ENCODE measurements around the gene SYCP2. TPM values are rescaled to one million over a fixed set of nuclear protein-coding genes. Genes with fewer than 3 reads are reported as not detected.
A peak's percentile ranks its signal among the peaks of the same experiment; 100 is the strongest.

The SYCP2 gene
- total RNA-seq, 1 experiment from 2014 or later = 0.70 TPM

DNA sequence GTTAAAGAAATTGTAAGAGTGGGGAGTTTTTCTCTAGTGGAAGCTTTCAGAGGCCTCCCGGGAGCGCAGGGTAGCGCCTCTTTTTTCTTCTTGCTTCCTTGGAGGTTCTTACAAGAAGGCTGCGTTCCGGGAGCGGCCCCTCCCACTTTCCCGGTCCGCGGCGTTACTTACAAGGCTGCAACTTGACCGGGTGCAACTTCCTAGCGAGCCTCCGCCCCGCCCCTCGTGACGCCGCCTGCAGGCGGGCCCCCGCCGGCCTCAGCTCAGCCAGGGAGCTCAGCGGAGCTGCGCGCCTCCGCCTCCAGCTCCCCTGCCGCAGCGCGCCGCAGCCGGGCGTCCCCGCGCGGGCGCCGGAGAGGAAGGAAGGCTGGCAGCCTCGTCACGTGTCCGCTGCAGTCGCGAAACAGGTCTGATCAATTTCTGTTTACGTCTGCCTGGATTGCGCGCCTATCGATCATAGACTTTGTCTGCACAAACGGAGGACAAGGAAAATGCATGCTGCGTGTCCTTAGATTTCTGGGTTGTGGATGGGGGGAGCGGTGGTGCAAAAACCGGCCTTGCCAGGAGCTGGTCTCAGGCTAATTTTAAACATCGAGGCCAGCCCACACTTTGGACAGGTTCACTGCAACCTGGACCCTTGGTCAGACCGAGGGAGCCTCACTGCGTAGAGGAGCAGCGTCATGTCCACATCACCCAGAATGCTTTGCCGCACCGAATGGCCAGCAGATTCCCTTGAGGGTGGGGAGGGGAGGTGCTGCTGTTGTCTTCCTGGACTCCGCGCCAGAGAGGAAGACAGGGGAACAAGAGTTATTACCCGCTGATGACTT is 6.9 kb upstream of the SYCP2 start, which contains the start of the genes FAM217B and PPP1R3D:
Gene FAM217B, plus strand, starts transcription at position 261 of the 827 bp plus-strand sequence. CDS start 3,555 bp downstream, outside the sequence.
Gene PPP1R3D, minus strand, starts transcription at position 177 of the 827 bp plus-strand sequence. CDS start 374 bp downstream, outside the sequence.
- no peak within 1 kb of the TSS for H2BK15ac ChIP-seq (ENCODE audit: low read depth, low read length)
- H3K14ac ChIP-seq (ENCODE audit: insufficient read depth, low read length) = peak within 1 kb of the TSS; percentile 75
- peaks cover 7% of the 10 kb centered on the region; the same call in 1 of the 2 replicates for H3K27me3 ChIP-seq (ENCODE audit: insufficient read depth, low read length)
- H3K27ac ChIP-seq (ENCODE audit: insufficient read length, low read depth, low read length) = no peak within 1 kb of the TSS
- peak; percentile 97 for DNase-seq
- H2BK5ac ChIP-seq (ENCODE audit: insufficient read length, low read length) = no peak within 1 kb of the TSS
- Mint-ChIP-seq H3K4me1 (peaks cover 11 to 14% of the 10 kb centered on the region in 2 experiments), H3K27ac (peak within 1 kb of the TSS; percentile 96 to 99 (median 99); a peak in 6 of 7 replicates), H3K36me3 (ENCODE audit: insufficient read depth in 1 of 3, low read depth in 3 of 3) (peaks cover 13 to 27% (median 24%) of the 10 kb centered on the region in 3 experiments), H3K9me3 (peaks cover 6% of the 10 kb centered on the region in 2 experiments; a peak in 3 of 5 replicates), H3K4me3 (peak within 1 kb of the TSS; percentile 84 to 94), H3K27me3 (ENCODE audit: low read depth) (peaks cover 27% of the 10 kb centered on the region)
- H3K79me2 ChIP-seq (ENCODE audit: insufficient read depth, low read length) = no peaks in the 10 kb centered on the region
- TF ChIP-seq, protein P1, sequence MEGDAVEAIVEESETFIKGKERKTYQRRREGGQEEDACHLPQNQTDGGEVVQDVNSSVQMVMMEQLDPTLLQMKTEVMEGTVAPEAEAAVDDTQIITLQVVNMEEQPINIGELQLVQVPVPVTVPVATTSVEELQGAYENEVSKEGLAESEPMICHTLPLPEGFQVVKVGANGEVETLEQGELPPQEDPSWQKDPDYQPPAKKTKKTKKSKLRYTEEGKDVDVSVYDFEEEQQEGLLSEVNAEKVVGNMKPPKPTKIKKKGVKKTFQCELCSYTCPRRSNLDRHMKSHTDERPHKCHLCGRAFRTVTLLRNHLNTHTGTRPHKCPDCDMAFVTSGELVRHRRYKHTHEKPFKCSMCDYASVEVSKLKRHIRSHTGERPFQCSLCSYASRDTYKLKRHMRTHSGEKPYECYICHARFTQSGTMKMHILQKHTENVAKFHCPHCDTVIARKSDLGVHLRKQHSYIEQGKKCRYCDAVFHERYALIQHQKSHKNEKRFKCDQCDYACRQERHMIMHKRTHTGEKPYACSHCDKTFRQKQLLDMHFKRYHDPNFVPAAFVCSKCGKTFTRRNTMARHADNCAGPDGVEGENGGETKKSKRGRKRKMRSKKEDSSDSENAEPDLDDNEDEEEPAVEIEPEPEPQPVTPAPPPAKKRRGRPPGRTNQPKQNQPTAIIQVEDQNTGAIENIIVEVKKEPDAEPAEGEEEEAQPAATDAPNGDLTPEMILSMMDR (conservative IDR thresholded peaks at IDR 0.05) = no peak; the same call in 2 of the 3 replicates
- no peak within 1 kb of the TSS for H4K5ac ChIP-seq (ENCODE audit: insufficient read length, low read depth, low read length)
- H4K91ac ChIP-seq (ENCODE audit: insufficient read length, low read depth, low read length) = no peak within 1 kb of the TSS
- no peak within 1 kb of the TSS for H3K56ac ChIP-seq (ENCODE audit: insufficient read length, low read depth, low read length)
- H3K79me1 ChIP-seq (ENCODE audit: insufficient read depth, low read depth, low read length, poor library complexity, severe bottlenecking) = no peaks in the 10 kb centered on the region
- H3K23me2 ChIP-seq (ENCODE audit: insufficient read length, low read depth, low read length, poor library complexity, severe bottlenecking) = peaks cover 4% of the 10 kb centered on the region
- no peak within 1 kb of the TSS for H4K8ac ChIP-seq (replicated peaks; ENCODE audit: insufficient read length, low read depth, low read length)
- no peak within 1 kb of the TSS for H2BK120ac ChIP-seq (ENCODE audit: low read depth, low read length, poor library complexity, severe bottlenecking)
- peak within 1 kb of the TSS; percentile 75 for H3K9ac ChIP-seq (ENCODE audit: extremely low read depth, insufficient read length, low read length)
- peak within 1 kb of the TSS; percentile 41 for H3K18ac ChIP-seq (ENCODE audit: insufficient read length, low read depth, low read length)
- no peaks in the 10 kb centered on the region for H4K20me1 ChIP-seq (ENCODE audit: control insufficient read depth, insufficient read depth, insufficient read length)
- peak within 1 kb of the TSS; percentile 11 for H2AFZ ChIP-seq (ENCODE audit: low read length)
- no peak within 1 kb of the TSS for H3K23ac ChIP-seq (ENCODE audit: insufficient read length, low read depth, low read length)
- no peaks in the 10 kb centered on the region for H3K4me1 ChIP-seq (ENCODE audit: insufficient read depth, low read length)
- no CpG with 5 or more reads among the region's 57 CpGs for WGBS (ENCODE audit: extremely low coverage, insufficient read length, low lambda C conversion rate)
- H2BK12ac ChIP-seq (ENCODE audit: insufficient read length, low read depth, low read length) = no peak within 1 kb of the TSS
- H3K4ac ChIP-seq (ENCODE audit: low read depth, low read length) = no peak within 1 kb of the TSS
- H3T11ph ChIP-seq (ENCODE audit: low read length) = no peak within 1 kb of the TSS
- H3K9me3 ChIP-seq (ENCODE audit: control insufficient read depth, low read depth, low read length) = no peaks in the 10 kb centered on the region
- H2BK20ac ChIP-seq (ENCODE audit: low read depth, low read length, poor library complexity, severe bottlenecking) = no peak within 1 kb of the TSS
- H2AK5ac ChIP-seq (ENCODE audit: insufficient read length, low read length) = no peak within 1 kb of the TSS
- H3K4me2 ChIP-seq (ENCODE audit: insufficient read depth, insufficient read length, low read length) = peak within 1 kb of the TSS; percentile 67

All from H9 (cell line).